ENCODE results near the gene KRTAP5-4.

The KRTAP5-4 gene

GRCh38 chr11:1571760-1572196, 50.2 kb downstream of the KRTAP5-4 start:
- no peak for DNase-seq
